ENCODE data around the gene AGO3. TPM values are rescaled to one million over a fixed set of nuclear protein-coding genes. Genes with fewer than 3 reads are reported as not detected.
A peak's percentile ranks its signal among the peaks of the same experiment; 100 is the strongest.

Gene AGO3
- total and polyA plus RNA-seq, 2 of the 13 experiments (the other 11 are each of a cell fraction or from before 2014, with no cell fraction given) = 21.2 to 27.1 TPM

- no peak for TF ChIP-seq USF2 (IDR thresholded peaks at IDR 0.05; ENCODE audit: low read depth, low read length)
- no peak; the same call in 1 of the 2 replicates for TF ChIP-seq USF2 (CRISPR knock-in tag; IDR thresholded peaks at IDR 0.05; ENCODE audit: borderline replicate concordance)
- TF ChIP-seq FIP1L1 (IDR thresholded peaks at IDR 0.05; ENCODE audit: borderline replicate concordance, insufficient read depth, low read depth, low read length) = peak; percentile 76; the same call in 1 of the 2 replicates
- peak; percentile 93 for TF ChIP-seq ERF (CRISPR knock-in tag; IDR thresholded peaks at IDR 0.05)
- TF ChIP-seq ZNF30 (CRISPR knock-in tag; IDR thresholded peaks at IDR 0.05) = no peak
- TF ChIP-seq RBM22 (optimal IDR thresholded peaks at IDR 0.05; ENCODE audit: low read length) = no peak
- no peak; the same call in 1 of the 2 replicates for TF ChIP-seq JDP2 (CRISPR knock-in tag; IDR thresholded peaks at IDR 0.05; ENCODE audit: borderline replicate concordance)
- TF ChIP-seq ZNF281 (CRISPR knock-in tag; IDR thresholded peaks at IDR 0.05; ENCODE audit: borderline replicate concordance) = no peak
- TF ChIP-seq SRSF9 (IDR thresholded peaks at IDR 0.05; ENCODE audit: borderline replicate concordance, insufficient read depth, low read depth, low read length, poor library complexity, severe bottlenecking) = no peak
- no peak; the same call in 1 of the 2 replicates for TF ChIP-seq STAT6 (CRISPR knock-in tag; IDR thresholded peaks at IDR 0.05; ENCODE audit: borderline replicate concordance)
- TF ChIP-seq ZNF644 (CRISPR knock-in tag; IDR thresholded peaks at IDR 0.05; ENCODE audit: low read depth) = no peak
- peak; percentile 96 for TF ChIP-seq ZNF792 (CRISPR knock-in tag; IDR thresholded peaks at IDR 0.05)
- TF ChIP-seq WIZ (CRISPR knock-in tag; IDR thresholded peaks at IDR 0.05) = no peak; the same call in 1 of the 2 replicates
- TF ChIP-seq TEAD3 (CRISPR knock-in tag; optimal IDR thresholded peaks at IDR 0.05; ENCODE audit: borderline replicate concordance) = peak; percentile 74
- TF ChIP-seq SMYD3 (CRISPR knock-in tag; IDR thresholded peaks at IDR 0.05) = no peak
- TF ChIP-seq ZNF496 (CRISPR knock-in tag; IDR thresholded peaks at IDR 0.05; ENCODE audit: insufficient replicate concordance) = no peak
- TF ChIP-seq KMT2B (CRISPR knock-in tag; IDR thresholded peaks at IDR 0.05) = peak; percentile 91
- TF ChIP-seq ZNF746 (CRISPR knock-in tag; IDR thresholded peaks at IDR 0.05) = peak; percentile 82; the same call in 1 of the 2 replicates
- peak; percentile 72 for TF ChIP-seq MIXL1 (CRISPR knock-in tag; IDR thresholded peaks at IDR 0.05)
- 0 out of 2 replicates have a peak, but pooled peaks have one; percentile 71 for TF ChIP-seq GFI1 (CRISPR knock-in tag; IDR thresholded peaks at IDR 0.05; ENCODE audit: borderline replicate concordance)
- peak; percentile 80 for TF ChIP-seq TOE1 (CRISPR knock-in tag; IDR thresholded peaks at IDR 0.05)
Measured at GRCh38 chr1:36088577-36089392, 157.9 kb downstream of the AGO3 start, which contains the start of gene ADPRS (continued).
